HEK293 (cell line): ENCODE results near the gene PRDM5.

ENCODE experiments used
- CTCF ChIA-PET: fragments of 350-600 bp; formaldehyde crosslinking; extraction: SDS; loops from one replicate; lab custom pipeline; 2021; ENCODE audit warnings: antibody characterized with exemption; lab: Yijun Ruan, JAX
- POLR2A ChIA-PET: fragments of 300-600 bp; formaldehyde crosslinking; extraction: SDS; loops from one replicate; lab custom pipeline; 2020; ENCODE audit warnings: antibody characterized with exemption, inconsistent platforms; lab: Yijun Ruan, JAX
- H3K27ac ChIP-seq: fragments of 200-500 bp; sonication (Bioruptor generic); 2 replicates; pipeline ENCODE4 v1.5.1; 2014; ENCODE audit warnings: low read depth, low read length, control low read depth, inconsistent platforms; ENCODE audit errors: extremely low read depth
- H3K36me3 ChIP-seq, 2 experiments: fragments of 200-500 bp in 1 of 2; sonication (Bioruptor generic) in 1 of 2; 1 replicate in 1 of 2; 2 replicates in 1 of 2; pipeline ENCODE4 v1.5.1; 2014 to 2017; ENCODE audit warnings: inconsistent platforms in 2 of 2, low read length in 2 of 2; ENCODE audit not compliant: control insufficient read depth in 2 of 2, insufficient read depth in 1 of 2
- H3K4me1 ChIP-seq: fragments of 200-500 bp; sonication (Bioruptor generic); 2 replicates; pipeline ENCODE4 v1.5.1; 2014; ENCODE audit warnings: mild to moderate bottlenecking, low read length, inconsistent platforms; ENCODE audit not compliant: control insufficient read depth, insufficient read depth
- H3K4me3 ChIP-seq: 2 replicates; pipeline ENCODE4 v1.5.1; 2011; ENCODE audit warnings: low read depth, mild to moderate bottlenecking, control low read depth, low read length, moderate library complexity
- H3K9me3 ChIP-seq: fragments of 200-500 bp; sonication (Bioruptor generic); 2 replicates; pipeline ENCODE4 v1.5.1; 2014; ENCODE audit warnings: low read depth, low read length, inconsistent platforms; ENCODE audit not compliant: control insufficient read depth, insufficient read depth
- GLIS2 ChIP-seq: fragments of 450-650 bp; formaldehyde crosslinking; IDR thresholded peaks from 2 replicates; pipeline ENCODE4 v1.5.1; 2016; ENCODE audit warnings: missing biosample characterization, missing genetic modification characterization
- MEIS1 ChIP-seq: sonication (generic); formaldehyde crosslinking; IDR thresholded peaks from 2 replicates; pipeline ENCODE4 v1.8.1; 2022; ENCODE audit warnings: missing genetic modification reagents, mild to moderate bottlenecking, borderline replicate concordance
- MZF1 ChIP-seq: fragments of 450-650 bp; formaldehyde crosslinking; IDR thresholded peaks from 2 replicates; pipeline ENCODE4 v1.5.1; 2017; ENCODE audit warnings: missing biosample characterization, missing genetic modification characterization, borderline replicate concordance
- PRDM1 ChIP-seq: fragments of 450-650 bp; formaldehyde crosslinking; IDR thresholded peaks from 2 replicates; pipeline ENCODE4; 2016; ENCODE audit warnings: missing biosample characterization, missing genetic modification characterization
- REPIN1 ChIP-seq: fragments of 450-650 bp; formaldehyde crosslinking; IDR thresholded peaks from 2 replicates; pipeline ENCODE4 v1.5.1; 2017; ENCODE audit warnings: missing biosample characterization, missing genetic modification characterization, low read depth
- ZBTB1 ChIP-seq: fragments of 450-650 bp; formaldehyde crosslinking; IDR thresholded peaks from 2 replicates; pipeline ENCODE4 v1.5.1; 2016; ENCODE audit warnings: missing biosample characterization, missing genetic modification characterization
- ZBTB17 ChIP-seq: fragments of 450-650 bp; formaldehyde crosslinking; IDR thresholded peaks from 2 replicates; pipeline ENCODE4 v1.5.1; 2016; ENCODE audit warnings: missing biosample characterization, missing genetic modification characterization
- ZEB2 ChIP-seq: fragments of 450-650 bp; formaldehyde crosslinking; IDR thresholded peaks from 2 replicates; pipeline ENCODE4 v1.5.1; 2016; ENCODE audit warnings: missing biosample characterization, missing genetic modification characterization
- ZFP41 ChIP-seq: fragments of 450-650 bp; formaldehyde crosslinking; IDR thresholded peaks from 2 replicates; pipeline ENCODE4 v1.5.1; 2016; ENCODE audit warnings: missing biosample characterization, missing genetic modification characterization, borderline replicate concordance
- ZNF112 ChIP-seq: fragments of 450-650 bp; formaldehyde crosslinking; IDR thresholded peaks from 2 replicates; pipeline ENCODE4 v1.5.0; 2017; ENCODE audit warnings: missing biosample characterization, missing genetic modification characterization
- ZNF121 ChIP-seq: fragments of 450-650 bp; formaldehyde crosslinking; IDR thresholded peaks from 2 replicates; pipeline ENCODE4 v1.5.1; 2016; ENCODE audit warnings: missing biosample characterization, missing genetic modification characterization
- ZNF132 ChIP-seq: fragments of 450-650 bp; formaldehyde crosslinking; IDR thresholded peaks from 2 replicates; pipeline ENCODE4 v1.5.1; 2017; ENCODE audit warnings: missing biosample characterization, missing genetic modification characterization, borderline replicate concordance
- ZNF146 ChIP-seq: fragments of 450-650 bp; formaldehyde crosslinking; IDR thresholded peaks from 2 replicates; pipeline ENCODE4 v1.5.1; 2016; ENCODE audit warnings: missing biosample characterization, missing genetic modification characterization
- ZNF169 ChIP-seq: fragments of 450-650 bp; formaldehyde crosslinking; IDR thresholded peaks from 2 replicates; pipeline ENCODE4 v1.5.1; 2016; ENCODE audit warnings: missing biosample characterization, missing genetic modification characterization
- ZNF184 ChIP-seq: fragments of 450-650 bp; IDR thresholded peaks from 2 replicates; pipeline ENCODE4 v1.5.1; 2018; ENCODE audit warnings: missing biosample characterization, mild to moderate bottlenecking, missing genetic modification characterization
- ZNF274 ChIP-seq, 2 experiments: fragments of 200-500 bp in 1 of 2; fragments of 450-650 bp in 1 of 2; sonication (Bioruptor generic) in 1 of 2; formaldehyde crosslinking in 1 of 2; IDR thresholded peaks; 2 replicates each; pipeline versions ENCODE4 v1.5.1 to v1.6.1; 2014 to 2016; ENCODE audit warnings: borderline replicate concordance in 1 of 2, inconsistent platforms in 1 of 2, low read length in 1 of 2, missing biosample characterization in 1 of 2, missing genetic modification characterization in 1 of 2
- ZNF530 ChIP-seq: fragments of 450-650 bp; formaldehyde crosslinking; IDR thresholded peaks from 2 replicates; pipeline ENCODE4 v1.5.1; 2016; ENCODE audit warnings: low read depth, missing biosample characterization, missing genetic modification characterization
- ZNF544 ChIP-seq: fragments of 450-650 bp; formaldehyde crosslinking; IDR thresholded peaks from 2 replicates; pipeline ENCODE4 v1.5.0; 2017; ENCODE audit warnings: missing biosample characterization, missing genetic modification characterization
- ZNF548 ChIP-seq: fragments of 450-650 bp; formaldehyde crosslinking; IDR thresholded peaks from 2 replicates; pipeline ENCODE4 v1.5.1; 2016; ENCODE audit warnings: missing biosample characterization, missing genetic modification characterization
- ZNF610 ChIP-seq: fragments of 450-650 bp; formaldehyde crosslinking; IDR thresholded peaks from 2 replicates; pipeline ENCODE4 v1.5.1; 2016; ENCODE audit warnings: missing biosample characterization, missing genetic modification characterization, borderline replicate concordance
- ZNF626 ChIP-seq: fragments of 450-650 bp; sonication (Bioruptor Pico); formaldehyde crosslinking; IDR thresholded peaks from 2 replicates; pipeline ENCODE4 v1.5.1; 2018; ENCODE audit warnings: missing biosample characterization, missing genetic modification characterization, inconsistent platforms
- ZNF660 ChIP-seq: fragments of 450-650 bp; IDR thresholded peaks from 2 replicates; pipeline ENCODE4 v1.5.1; 2018; ENCODE audit warnings: missing biosample characterization, mild to moderate bottlenecking, missing genetic modification characterization
- ZNF707 ChIP-seq: fragments of 450-650 bp; formaldehyde crosslinking; IDR thresholded peaks from 2 replicates; pipeline ENCODE4 v1.5.1; 2016; ENCODE audit warnings: missing biosample characterization, missing genetic modification characterization
- ZSCAN16 ChIP-seq: fragments of 450-650 bp; formaldehyde crosslinking; IDR thresholded peaks from 2 replicates; pipeline ENCODE4 v1.5.1; 2016; ENCODE audit warnings: missing biosample characterization, missing genetic modification characterization
- ZSCAN23 ChIP-seq: fragments of 450-650 bp; formaldehyde crosslinking; IDR thresholded peaks from 2 replicates; pipeline ENCODE4 v1.5.1; 2016; ENCODE audit warnings: missing biosample characterization, missing genetic modification characterization
- TF ChIP-seq, protein P1 (sequence below): fragments of 450-650 bp; formaldehyde crosslinking; IDR thresholded peaks from 2 replicates; pipeline ENCODE4; 2016; ENCODE audit warnings: missing biosample characterization, missing genetic modification characterization
- TF ChIP-seq, protein P2 (sequence below): fragments of 450-650 bp; formaldehyde crosslinking; IDR thresholded peaks from 2 replicates; pipeline ENCODE4 v1.5.1; 2016; ENCODE audit warnings: missing biosample characterization, missing genetic modification characterization
- TF ChIP-seq, protein P3 (sequence below): fragments of 450-650 bp; formaldehyde crosslinking; IDR thresholded peaks from 2 replicates; pipeline ENCODE4 v1.5.1; 2016; ENCODE audit warnings: missing biosample characterization, missing genetic modification characterization
- TF ChIP-seq, protein P4 (sequence below): fragments of 450-650 bp; formaldehyde crosslinking; IDR thresholded peaks from 2 replicates; pipeline ENCODE4 v1.5.1; 2016; ENCODE audit warnings: missing biosample characterization, missing genetic modification characterization
- TF ChIP-seq, protein P5 (sequence below): fragments of 450-650 bp; IDR thresholded peaks from 2 replicates; pipeline ENCODE4 v1.5.1; 2018; ENCODE audit warnings: missing biosample characterization, mild to moderate bottlenecking, missing genetic modification characterization

Gene PRDM5

DNA sequence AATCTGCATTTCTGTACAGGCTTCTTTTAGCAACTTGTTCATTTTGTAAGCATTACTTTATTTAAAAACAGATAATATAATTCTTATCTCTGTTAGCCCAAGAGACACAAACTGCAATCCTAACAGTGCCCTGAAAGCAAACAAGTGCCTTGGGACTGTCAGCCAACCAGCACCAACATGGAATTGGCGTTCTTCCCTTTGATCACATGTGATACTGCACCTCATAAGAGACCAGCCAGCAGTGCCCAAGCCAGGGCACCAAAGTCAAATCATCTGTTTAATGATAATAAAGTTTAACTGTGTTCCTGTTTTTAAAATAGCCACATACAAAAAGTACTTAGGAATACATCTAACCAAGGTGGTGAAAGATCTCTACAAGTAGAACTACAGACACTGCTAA is 223.2 kb downstream of the PRDM5 start:
- TF ChIP-seq ZNF169 (tag by site-specific recombination), result no peak
- no peak for TF ChIP-seq ZBTB1
- no peak for TF ChIP-seq ZSCAN23 (tag by site-specific recombination)
- TF ChIP-seq ZNF121, result no peak
- no peak for TF ChIP-seq MEIS1 (CRISPR knock-in tag)
- TF ChIP-seq ZSCAN16 (tag by site-specific recombination), result no peak
- no peak for TF ChIP-seq ZNF544 (tag by site-specific recombination)
- TF ChIP-seq ZFP41 (tag by site-specific recombination), result no peak
- TF ChIP-seq PRDM1 (tag by site-specific recombination), result no peak
- TF ChIP-seq ZNF146 (tag by site-specific recombination), result no peak
- TF ChIP-seq ZNF707 (tag by site-specific recombination), result no peak
- TF ChIP-seq, protein P1, sequence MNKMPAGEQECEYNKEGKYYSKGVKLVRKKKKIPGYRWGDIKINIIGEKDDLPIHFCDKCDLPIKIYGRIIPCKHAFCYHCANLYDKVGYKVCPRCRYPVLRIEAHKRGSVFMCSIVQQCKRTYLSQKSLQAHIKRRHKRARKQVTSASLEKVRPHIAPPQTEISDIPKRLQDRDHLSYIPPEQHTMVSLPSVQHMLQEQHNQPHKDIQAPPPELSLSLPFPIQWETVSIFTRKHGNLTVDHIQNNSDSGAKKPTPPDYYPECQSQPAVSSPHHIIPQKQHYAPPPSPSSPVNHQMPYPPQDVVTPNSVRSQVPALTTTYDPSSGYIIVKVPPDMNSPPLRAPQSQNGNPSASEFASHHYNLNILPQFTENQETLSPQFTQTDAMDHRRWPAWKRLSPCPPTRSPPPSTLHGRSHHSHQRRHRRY (tag by site-specific recombination), result no peak
- no peak for TF ChIP-seq ZNF132 (tag by site-specific recombination)
- TF ChIP-seq, protein P2, sequence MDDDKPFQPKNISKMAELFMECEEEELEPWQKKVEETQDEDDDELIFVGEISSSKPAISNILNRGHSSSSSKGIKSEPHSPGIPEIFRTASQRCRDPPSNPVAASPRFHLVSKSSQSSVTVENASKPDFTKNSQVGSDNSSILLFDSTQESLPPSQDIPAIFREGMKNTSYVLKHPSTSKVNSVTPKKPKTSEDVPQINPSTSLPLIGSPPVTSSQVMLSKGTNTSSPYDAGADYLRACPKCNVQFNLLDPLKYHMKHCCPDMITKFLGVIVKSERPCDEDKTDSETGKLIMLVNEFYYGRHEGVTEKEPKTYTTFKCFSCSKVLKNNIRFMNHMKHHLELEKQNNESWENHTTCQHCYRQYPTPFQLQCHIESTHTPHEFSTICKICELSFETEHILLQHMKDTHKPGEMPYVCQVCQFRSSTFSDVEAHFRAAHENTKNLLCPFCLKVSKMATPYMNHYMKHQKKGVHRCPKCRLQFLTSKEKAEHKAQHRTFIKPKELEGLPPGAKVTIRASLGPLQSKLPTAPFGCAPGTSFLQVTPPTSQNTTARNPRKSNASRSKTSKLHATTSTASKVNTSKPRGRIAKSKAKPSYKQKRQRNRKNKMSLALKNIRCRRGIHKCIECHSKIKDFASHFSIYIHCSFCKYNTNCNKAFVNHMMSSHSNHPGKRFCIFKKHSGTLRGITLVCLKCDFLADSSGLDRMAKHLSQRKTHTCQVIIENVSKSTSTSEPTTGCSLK (tag by site-specific recombination), result no peak
- no peak for TF ChIP-seq ZNF274 (IDR thresholded peaks at IDR 0.05; ENCODE audit: low read length)
- TF ChIP-seq ZNF274 (tag by site-specific recombination; IDR thresholded peaks at IDR 0.05; ENCODE audit: borderline replicate concordance), result no peak
- TF ChIP-seq ZNF610 (tag by site-specific recombination), result no peak
- TF ChIP-seq GLIS2 (tag by site-specific recombination), result no peak
- TF ChIP-seq MZF1, result no peak
- no peak for TF ChIP-seq REPIN1 (tag by site-specific recombination)
- TF ChIP-seq, all 188 proteins: peak for 0
- peaks cover 20% of the 10 kb centered on the region for H3K4me1 ChIP-seq
- POLR2A ChIA-PET, result no interaction called here
- CTCF ChIA-PET, result no interaction called here
- H3K36me3 ChIP-seq, result no peaks in the 10 kb centered on the region
- H3K9me3 ChIP-seq, result no peaks in the 10 kb centered on the region
- H3K4me3 ChIP-seq, result no peak overlapping the region
- no peak overlapping the region for H3K27ac ChIP-seq

DNA sequence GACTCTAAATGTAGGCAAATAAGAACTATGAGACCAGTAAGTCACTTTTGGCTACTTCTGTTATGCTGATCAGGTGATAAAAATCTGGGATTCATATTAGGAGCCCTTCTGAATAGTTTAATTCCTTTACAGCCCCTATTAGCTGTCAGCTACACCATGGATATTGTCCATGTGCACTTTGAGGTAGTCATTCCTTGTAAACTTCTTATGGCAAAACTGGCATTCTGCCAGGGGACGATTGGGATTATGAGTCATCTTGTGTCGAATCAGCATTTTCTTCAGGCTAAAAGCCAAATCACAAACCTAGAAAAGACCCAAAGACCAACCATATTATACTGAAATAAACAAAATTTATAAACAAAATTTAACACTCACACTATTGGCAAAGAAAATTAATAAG is 227.6 kb downstream of the PRDM5 start:
- Histone ChIP-seq H3K4me3 (no peak overlapping the region), H3K9me3 (no peaks in the 10 kb centered on the region), H3K4me1 (peaks cover 20% of the 10 kb centered on the region), H3K36me3 (no peaks in the 10 kb centered on the region), H3K27ac (no peak overlapping the region)
- ChIA-PET POLR2A (no interaction called here), CTCF (no interaction called here)
- TF ChIP-seq ZNF112 (tag by site-specific recombination) (no peak), ZEB2 (tag by site-specific recombination) (no peak), ZNF530 (no peak), ZNF660 (tag by site-specific recombination) (peak; percentile 91), ZNF626 (0 out of 2 replicates have a peak, but pooled peaks have one; percentile 18), ZBTB17 (tag by site-specific recombination) (no peak), ZNF548 (tag by site-specific recombination) (no peak), ZNF184 (tag by site-specific recombination) (peak; percentile 77)
- TF ChIP-seq, protein P3, sequence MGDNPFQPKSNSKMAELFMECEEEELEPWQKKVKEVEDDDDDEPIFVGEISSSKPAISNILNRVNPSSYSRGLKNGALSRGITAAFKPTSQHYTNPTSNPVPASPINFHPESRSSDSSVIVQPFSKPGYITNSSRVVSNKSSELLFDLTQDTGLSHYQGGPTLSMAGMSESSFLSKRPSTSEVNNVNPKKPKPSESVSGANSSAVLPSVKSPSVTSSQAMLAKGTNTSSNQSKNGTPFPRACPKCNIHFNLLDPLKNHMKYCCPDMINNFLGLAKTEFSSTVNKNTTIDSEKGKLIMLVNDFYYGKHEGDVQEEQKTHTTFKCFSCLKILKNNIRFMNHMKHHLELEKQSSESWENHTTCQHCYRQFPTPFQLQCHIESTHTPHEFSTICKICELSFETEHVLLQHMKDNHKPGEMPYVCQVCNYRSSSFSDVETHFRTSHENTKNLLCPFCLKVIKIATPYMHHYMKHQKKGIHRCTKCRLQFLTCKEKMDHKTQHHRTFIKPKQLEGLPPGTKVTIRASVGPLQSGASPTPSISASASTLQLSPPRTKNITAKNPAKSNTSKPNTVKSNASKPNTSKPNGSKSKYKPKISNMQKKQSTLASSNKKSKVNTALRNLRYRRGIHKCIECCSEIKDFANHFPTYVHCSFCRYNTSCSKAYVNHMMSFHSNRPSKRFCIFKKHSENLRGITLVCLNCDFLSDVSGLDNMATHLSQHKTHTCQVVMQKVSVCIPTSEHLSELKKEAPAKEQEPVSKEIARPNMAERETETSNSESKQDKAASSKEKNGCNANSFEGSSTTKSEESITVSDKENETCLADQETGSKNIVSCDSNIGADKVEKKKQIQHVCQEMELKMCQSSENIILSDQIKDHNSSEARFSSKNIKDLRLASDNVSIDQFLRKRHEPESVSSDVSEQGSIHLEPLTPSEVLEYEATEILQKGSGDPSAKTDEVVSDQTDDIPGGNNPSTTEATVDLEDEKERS (tag by site-specific recombination), result no peak
- TF ChIP-seq, protein P4, sequence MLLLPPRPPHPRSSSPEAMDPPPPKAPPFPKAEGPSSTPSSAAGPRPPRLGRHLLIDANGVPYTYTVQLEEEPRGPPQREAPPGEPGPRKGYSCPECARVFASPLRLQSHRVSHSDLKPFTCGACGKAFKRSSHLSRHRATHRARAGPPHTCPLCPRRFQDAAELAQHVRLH, result no peak
- TF ChIP-seq, protein P5, sequence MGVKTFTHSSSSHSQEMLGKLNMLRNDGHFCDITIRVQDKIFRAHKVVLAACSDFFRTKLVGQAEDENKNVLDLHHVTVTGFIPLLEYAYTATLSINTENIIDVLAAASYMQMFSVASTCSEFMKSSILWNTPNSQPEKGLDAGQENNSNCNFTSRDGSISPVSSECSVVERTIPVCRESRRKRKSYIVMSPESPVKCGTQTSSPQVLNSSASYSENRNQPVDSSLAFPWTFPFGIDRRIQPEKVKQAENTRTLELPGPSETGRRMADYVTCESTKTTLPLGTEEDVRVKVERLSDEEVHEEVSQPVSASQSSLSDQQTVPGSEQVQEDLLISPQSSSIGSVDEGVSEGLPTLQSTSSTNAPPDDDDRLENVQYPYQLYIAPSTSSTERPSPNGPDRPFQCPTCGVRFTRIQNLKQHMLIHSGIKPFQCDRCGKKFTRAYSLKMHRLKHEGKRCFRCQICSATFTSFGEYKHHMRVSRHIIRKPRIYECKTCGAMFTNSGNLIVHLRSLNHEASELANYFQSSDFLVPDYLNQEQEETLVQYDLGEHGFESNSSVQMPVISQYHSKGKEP (tag by site-specific recombination), result 0 out of 2 replicates have a peak, but pooled peaks have one; percentile 39
